ENCODE results near the gene MEX3C.

Gene MEX3C

DNA sequence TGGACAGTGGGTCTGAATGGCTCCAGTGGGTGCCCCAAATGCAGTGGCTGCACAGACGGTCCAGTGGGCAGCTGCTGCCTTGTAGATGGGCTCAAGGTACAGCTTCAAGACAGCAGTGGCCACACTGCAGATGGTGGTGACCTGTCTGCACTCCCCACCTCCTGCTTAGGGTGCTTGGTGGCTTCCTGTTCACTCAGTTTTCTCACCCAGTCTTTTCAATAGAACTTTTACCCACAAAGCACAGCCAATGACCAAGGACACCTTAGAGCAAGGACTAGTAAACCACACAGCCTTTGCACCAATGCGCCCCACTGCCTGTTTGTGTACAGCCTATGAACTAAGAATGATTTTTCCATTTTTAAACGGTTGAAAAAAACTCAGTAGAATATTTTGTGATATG lies 34.9 kb downstream of the MEX3C start:
- DNase-seq (ENCODE audit: low read depth, low spot score): no peak
- H3K4me3 ChIP-seq (ENCODE audit: low read depth, low read length): no peak overlapping the region
- no peak for TF ChIP-seq CTCF (IDR thresholded peaks at IDR 0.05; ENCODE audit: low read depth, low read length)
- in situ Hi-C loops (cut with HindIII; ENCODE audit: low sequenced_read_pairs): no loop called here

DNA sequence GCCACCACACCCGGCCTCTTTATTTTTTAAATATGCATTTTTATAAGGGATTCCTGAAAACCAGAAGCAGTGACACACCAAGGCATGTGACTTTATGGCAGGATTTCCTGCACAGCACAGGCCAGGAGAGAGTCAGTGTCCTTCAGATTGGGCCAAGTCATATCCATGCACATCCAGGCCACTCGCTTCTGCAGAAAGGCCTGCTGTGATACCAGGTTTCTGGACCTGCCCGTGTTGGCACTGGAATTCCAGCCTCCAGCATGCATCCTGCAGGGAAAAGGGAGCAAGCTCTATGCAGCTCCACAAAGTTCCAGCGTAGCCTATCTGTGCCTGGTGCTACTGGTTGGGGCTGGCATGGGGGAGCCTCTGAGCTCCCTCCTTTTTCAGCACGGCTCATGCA lies 36.8 kb downstream of the MEX3C start:
- no peak for TF ChIP-seq CTCF (IDR thresholded peaks at IDR 0.05; ENCODE audit: low read depth, low read length)
- in situ Hi-C loops (cut with HindIII; ENCODE audit: low sequenced_read_pairs): no loop called here
- H3K4me3 ChIP-seq (ENCODE audit: low read depth, low read length): no peak overlapping the region
- DNase-seq (ENCODE audit: low read depth, low spot score): no peak

GRCh38 chr18:51157215-51157614 lies 40.3 kb downstream of the MEX3C start:
- H3K4me3 ChIP-seq (ENCODE audit: low read depth, low read length): no peak overlapping the region
- DNase-seq (ENCODE audit: low read depth, low spot score): no peak
- in situ Hi-C loops (cut with HindIII; ENCODE audit: low sequenced_read_pairs): no loop called here
- no peak for TF ChIP-seq CTCF (IDR thresholded peaks at IDR 0.05; ENCODE audit: low read depth, low read length)

GRCh38 chr18:51154431-51155063 lies 42.9 kb downstream of the MEX3C start:
- in situ Hi-C loops (cut with HindIII; ENCODE audit: low sequenced_read_pairs): no loop called here
- no peak for TF ChIP-seq CTCF (IDR thresholded peaks at IDR 0.05; ENCODE audit: low read depth, low read length)
- no peak for DNase-seq (ENCODE audit: low read depth, low spot score)
- H3K4me3 ChIP-seq (ENCODE audit: low read depth, low read length): no peak overlapping the region

GRCh38 chr18:51153659-51154371 lies 43.7 kb downstream of the MEX3C start:
- in situ Hi-C loops (cut with HindIII; ENCODE audit: low sequenced_read_pairs): no loop called here
- no peak for TF ChIP-seq CTCF (IDR thresholded peaks at IDR 0.05; ENCODE audit: low read depth, low read length)
- DNase-seq (ENCODE audit: low read depth, low spot score): no peak
- no peak overlapping the region for H3K4me3 ChIP-seq (ENCODE audit: low read depth, low read length)

DNA sequence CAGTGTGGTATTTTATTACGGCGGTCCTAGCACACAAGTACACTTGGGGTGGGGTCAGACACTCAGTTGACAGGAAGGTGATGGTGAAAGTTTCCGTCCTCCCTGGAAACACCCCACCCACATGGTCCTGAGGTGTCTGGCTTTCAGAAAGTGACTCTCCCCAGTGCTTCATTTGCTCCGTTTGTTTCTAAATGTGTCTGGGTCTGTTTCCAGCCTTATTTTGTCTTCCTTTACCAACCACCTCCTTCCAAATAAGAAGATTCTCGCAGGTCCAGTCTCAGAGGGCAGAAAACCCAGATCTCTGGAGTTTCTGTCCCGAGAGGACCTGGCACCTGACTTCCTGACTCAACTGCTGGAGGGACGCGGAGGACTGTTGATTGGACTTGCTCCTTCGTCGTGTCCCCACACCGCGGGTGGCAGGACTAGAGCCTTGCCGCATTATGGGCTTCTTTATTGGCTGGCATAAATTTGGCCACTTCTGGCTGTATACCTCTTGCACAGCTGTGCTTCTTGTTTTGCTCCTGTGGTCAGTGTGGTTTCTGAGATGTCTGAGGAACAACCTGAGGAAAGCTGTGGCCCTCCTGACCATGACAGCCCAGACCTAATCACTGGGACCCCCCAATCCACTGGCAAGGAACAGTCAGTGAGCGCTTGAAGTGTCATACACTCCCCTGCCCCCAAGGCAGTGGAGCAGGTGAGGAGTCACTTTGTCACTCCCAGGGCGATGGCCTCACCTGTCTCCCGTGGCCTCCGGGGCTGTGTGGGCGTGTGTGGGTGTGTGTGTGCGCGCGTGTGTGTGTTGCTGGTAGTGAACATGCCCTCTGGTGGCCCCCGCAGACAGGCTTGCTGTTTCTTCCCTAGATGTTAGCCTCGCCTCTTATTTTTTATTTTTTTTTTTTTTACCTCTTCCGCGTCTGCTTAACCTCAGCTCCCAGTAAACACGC lies 45.6 kb downstream of the MEX3C start:
- H3K4me3 ChIP-seq (ENCODE audit: low read depth, low read length): no peak overlapping the region
- in situ Hi-C loops (cut with HindIII; ENCODE audit: low sequenced_read_pairs): no loop called here
- TF ChIP-seq CTCF (IDR thresholded peaks at IDR 0.05; ENCODE audit: low read depth, low read length): no peak
- no peak for DNase-seq (ENCODE audit: low read depth, low spot score)
